ENCODE results near the gene ERC1.

- TF ChIP-seq CTCF (IDR thresholded peaks at IDR 0.05; ENCODE audit: insufficient read depth, low read length) (no peak), GABPA (IDR thresholded peaks at IDR 0.05; ENCODE audit: low read depth) (no peak), REST (IDR thresholded peaks at IDR 0.05; ENCODE audit: insufficient replicate concordance, low read depth) (no peak)
Observed at GRCh38 chr12:1536817-1537216, 545.8 kb downstream of the ERC1 start.
